Epithelial cell of proximal tubule (primary cell): ENCODE data around the gene MOB1B. TPM values are rescaled to one million over a fixed set of nuclear protein-coding genes. Genes with fewer than 3 reads are reported as not detected.
"Not testable (repeated sequence)": the region's sequence is repeated elsewhere in the genome, so short reads cannot be mapped to it uniquely, and the experiment has no call there.

Source experiments
- DNase-seq: peaks from one replicate; pipeline ENCODE4 v3.0.0-alpha.2; 2011; ENCODE audit warnings: low read depth
- H3K4me3 ChIP-seq: 2 replicates; pipeline ENCODE4 v1.5.1; 2011; ENCODE audit warnings: low read depth, mild to moderate bottlenecking, low read length
- total RNA-seq: library from RNA; depleted of rRNA; stranded (reverse); fragments of >200 nt; gene quantifications from 2 replicates; pipeline ENCODE4 v1.2.3, GENCODE V29; 2015
- TF ChIP-seq, protein P1 (sequence below): conservative IDR thresholded peaks from 2 replicates; pipeline ENCODE4 v1.5.1; 2012; ENCODE audit warnings: low read depth, mild to moderate bottlenecking, low read length

The MOB1B gene
- total RNA-seq, 1 donor from 2014 or later: 8.3 TPM

DNA sequence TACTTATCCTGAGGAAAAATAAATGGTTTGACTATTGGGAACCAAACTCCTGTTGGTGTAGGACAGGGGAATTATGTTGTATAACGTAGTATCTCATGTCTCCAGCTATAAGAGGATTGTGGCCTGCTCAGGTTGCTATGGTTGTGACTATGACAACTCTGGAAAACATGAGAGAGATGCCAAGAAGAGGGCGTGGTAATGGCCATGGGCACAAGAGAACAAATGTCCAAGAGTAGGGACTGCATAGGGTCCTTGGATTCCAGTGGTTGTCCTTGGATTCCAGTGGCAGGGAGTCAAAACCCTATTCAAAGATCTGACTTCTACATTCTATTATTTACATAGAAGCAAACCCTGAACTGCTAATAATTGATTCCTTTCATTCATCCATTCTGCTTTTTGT is 6.8 kb upstream of the MOB1B start:
- no peak overlapping the region for H3K4me3 ChIP-seq
- no peak for DNase-seq
- TF ChIP-seq, protein P1, sequence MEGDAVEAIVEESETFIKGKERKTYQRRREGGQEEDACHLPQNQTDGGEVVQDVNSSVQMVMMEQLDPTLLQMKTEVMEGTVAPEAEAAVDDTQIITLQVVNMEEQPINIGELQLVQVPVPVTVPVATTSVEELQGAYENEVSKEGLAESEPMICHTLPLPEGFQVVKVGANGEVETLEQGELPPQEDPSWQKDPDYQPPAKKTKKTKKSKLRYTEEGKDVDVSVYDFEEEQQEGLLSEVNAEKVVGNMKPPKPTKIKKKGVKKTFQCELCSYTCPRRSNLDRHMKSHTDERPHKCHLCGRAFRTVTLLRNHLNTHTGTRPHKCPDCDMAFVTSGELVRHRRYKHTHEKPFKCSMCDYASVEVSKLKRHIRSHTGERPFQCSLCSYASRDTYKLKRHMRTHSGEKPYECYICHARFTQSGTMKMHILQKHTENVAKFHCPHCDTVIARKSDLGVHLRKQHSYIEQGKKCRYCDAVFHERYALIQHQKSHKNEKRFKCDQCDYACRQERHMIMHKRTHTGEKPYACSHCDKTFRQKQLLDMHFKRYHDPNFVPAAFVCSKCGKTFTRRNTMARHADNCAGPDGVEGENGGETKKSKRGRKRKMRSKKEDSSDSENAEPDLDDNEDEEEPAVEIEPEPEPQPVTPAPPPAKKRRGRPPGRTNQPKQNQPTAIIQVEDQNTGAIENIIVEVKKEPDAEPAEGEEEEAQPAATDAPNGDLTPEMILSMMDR: no peak

DNA sequence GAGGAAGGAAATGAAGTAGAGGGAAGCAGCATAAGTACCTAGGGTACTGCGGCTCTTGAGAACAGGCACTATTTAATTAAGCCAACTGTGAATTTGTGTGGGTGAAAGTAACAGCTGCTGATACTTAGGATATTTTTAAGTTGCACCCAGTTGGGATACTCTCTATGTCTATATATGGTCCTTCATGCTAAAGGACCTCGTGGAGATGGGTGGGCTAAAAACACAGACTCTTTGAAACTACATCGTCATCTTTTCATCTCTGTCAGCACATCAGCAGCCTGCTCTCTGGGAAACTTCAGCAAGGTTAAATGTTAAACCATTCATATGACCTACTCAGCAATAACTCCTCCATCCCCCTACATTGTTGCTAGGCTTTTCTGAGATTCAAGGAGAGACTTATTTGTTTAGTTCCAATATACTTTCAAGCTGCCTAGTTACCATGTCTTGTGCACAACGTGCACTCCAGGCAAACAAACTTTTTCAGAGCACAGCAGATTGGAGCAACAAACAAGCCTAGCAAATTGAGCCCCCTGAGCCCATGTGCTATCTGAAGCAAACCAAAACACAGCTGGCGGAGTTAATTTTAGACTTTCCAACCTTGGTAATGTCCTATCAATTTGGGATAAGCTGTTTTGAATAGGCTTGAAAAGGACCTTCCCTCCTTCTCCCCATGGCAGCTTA is 6.2 kb upstream of the MOB1B start:
- DNase-seq: peak; percentile 73
- no peak overlapping the region for H3K4me3 ChIP-seq
- TF ChIP-seq, protein P1: no peak

DNA sequence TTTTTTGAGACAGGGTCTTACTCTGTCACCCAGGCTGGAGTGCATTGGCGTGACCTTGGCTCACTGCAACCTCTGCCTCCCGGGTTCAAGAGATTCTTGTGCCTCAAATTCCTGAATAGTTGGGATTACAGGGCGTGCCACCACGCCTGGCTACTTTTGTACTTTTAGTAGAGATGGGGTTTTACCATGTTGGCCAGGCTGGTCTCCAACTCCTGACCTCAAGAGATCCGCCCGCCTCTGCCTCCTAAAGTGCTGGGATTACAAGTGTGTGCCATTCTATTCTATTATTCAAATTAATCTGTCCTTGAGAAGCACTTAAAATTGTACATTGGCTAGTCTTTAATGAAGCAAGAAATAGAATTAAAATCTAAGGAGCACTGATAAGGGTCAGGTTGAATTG is 3.6 kb upstream of the MOB1B start:
- not testable (repeated sequence) for DNase-seq, H3K4me3 ChIP-seq

DNA sequence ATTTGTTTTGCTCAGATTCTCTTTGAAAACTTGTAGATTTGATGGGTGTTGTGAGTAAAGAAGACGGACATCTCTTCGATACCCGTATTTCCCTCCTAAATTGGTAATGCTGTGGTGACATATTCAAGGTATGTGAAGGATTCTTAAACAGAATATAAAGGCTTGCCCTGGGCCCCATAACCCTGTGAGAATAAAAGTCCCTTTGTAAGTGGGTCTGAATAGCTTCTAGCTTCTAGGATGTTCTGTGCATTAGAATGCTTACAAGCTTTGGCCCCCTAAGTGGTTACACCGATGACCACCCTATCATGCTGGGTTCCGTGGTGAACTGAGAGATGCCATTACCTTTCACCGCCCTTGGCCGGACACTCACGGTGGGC is 574 bp upstream of the MOB1B start:
- H3K4me3 ChIP-seq: peak overlapping the region; percentile 69
- no peak for DNase-seq
- TF ChIP-seq, protein P1: no peak

DNA sequence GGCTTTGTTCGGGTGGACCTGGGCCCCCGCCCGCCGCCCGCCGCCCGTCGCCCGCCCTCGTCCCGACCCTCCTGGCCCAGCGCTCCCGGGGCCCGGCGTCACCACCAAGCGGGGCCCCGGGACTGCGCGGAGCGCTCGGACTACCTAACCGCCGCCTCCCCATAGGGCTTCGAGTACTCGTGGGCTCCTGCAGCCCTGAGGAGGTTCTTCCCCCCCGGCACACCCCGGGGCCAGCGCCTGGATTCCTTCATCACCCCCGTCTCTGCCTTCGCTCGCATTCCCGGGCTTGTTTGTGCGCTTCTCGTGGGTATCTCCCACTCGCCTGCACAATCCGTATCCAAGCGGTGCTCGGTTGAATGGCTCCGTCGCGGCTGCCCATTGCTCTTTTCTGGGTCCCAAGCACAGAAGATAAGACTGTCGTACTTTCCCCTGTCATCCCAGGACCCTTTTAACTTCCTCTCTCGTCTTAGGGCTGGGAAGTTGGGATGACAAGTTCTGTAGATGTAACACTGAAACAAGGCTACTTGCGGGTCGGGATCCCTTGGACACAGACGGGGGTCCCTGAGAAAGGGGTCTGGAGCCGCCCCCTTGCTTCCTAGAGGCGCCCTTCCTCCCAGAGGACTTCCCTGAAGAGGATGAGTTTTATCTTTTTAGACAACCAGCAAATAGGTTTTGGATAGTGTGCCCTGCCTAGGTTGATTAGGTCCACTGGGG is 565 bp downstream of the MOB1B start:
- no peak for DNase-seq
- peak overlapping the region; percentile 69 for H3K4me3 ChIP-seq
- TF ChIP-seq, protein P1: no peak

DNA sequence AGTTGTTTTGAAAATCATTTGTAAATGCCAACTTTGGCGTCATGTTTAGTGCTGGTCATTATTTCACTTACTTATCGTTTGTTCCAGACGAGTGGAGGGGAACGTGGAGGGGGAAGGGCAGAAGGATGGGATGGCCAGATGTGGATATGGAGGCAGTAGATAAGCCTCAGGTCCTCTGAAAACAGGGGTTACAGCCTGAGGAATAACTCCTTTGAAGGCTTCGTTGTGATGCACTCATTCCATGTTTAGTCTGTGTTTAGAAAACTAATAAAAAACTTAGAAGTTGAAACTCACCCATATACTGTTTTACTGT is 1.1 kb downstream of the MOB1B start:
- TF ChIP-seq, protein P1: no peak
- H3K4me3 ChIP-seq: peak overlapping the region; percentile 69
- DNase-seq: no peak

DNA sequence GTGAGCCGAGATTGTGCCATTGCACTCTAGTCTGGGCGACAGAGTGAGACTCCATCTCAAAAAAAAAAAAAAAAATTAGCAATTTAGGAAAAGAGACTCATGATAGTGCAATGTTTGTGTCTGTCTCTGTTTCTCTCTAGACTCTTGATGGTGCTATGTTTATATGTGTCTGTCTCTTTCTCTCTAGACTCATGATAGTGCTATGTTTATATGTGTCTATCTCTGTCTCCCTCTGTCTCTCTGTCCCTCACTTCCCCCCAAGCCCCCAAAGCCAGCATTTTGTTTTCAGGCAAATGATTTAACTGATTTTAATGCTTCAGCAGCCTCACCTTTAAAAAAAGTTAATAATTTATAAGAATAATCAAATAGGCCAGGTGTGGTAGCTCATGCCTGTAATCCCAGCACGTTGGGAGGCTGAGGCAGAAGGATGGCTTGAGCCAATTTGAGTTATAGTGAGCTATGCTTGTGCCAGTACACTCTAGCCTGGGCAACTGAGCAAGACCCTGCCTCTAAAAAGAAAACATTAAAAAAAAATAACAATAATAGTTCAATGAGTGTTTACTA is 6.9 kb downstream of the MOB1B start:
- TF ChIP-seq, protein P1: no peak
- no peak overlapping the region for H3K4me3 ChIP-seq
- DNase-seq: no peak
